WTC11 (cell line): ENCODE data around the gene PLXNA3. TPM values are rescaled to one million over a fixed set of nuclear protein-coding genes. Genes with fewer than 3 reads are reported as not detected.

Experiments
- ATAC-seq: fragments of 200-7000 bp; cut with Tn5 transposase; 2 replicates; pipeline ENCODE4 v1.10.0; 2021; ENCODE audit warnings: mild to moderate bottlenecking, moderate library complexity
- CTCF ChIA-PET: fragments of 300-600 bp; sonication (Branson Sonifier 250); formaldehyde crosslinking; loops from one replicate; lab custom pipeline; 2021; ENCODE audit warnings: antibody characterized with exemption; lab: Charles Lee
- POLR2A ChIA-PET: fragments of 350-600 bp; sonication (Branson Sonifier 250); formaldehyde crosslinking; loops from one replicate; lab custom pipeline; 2021; ENCODE audit warnings: antibody characterized with exemption; lab: Charles Lee
- DNase-seq: peaks from one replicate; pipeline ENCODE4 v3.0.0; 2021; ENCODE audit warnings: low spot score
- H3K27ac Mint-ChIP-seq: 2 replicates; pipeline ENCODE4 v1.8.0; 2021; ENCODE audit warnings: mixed read lengths
- H3K27me3 Mint-ChIP-seq: 2 replicates; pipeline ENCODE4 v1.8.0; 2021; ENCODE audit warnings: low read depth, mild to moderate bottlenecking, moderate library complexity, mixed read lengths
- H3K36me3 Mint-ChIP-seq: 2 replicates; pipeline ENCODE4 v1.8.0; 2021; ENCODE audit warnings: mixed read lengths
- H3K4me1 Mint-ChIP-seq: 2 replicates; pipeline ENCODE4 v1.8.0; 2022; ENCODE audit warnings: mixed read lengths
- H3K4me3 Mint-ChIP-seq: 2 replicates; pipeline ENCODE4 v1.8.0; 2021; ENCODE audit warnings: mild to moderate bottlenecking, moderate library complexity, mixed read lengths
- H3K9me3 Mint-ChIP-seq: 2 replicates; pipeline ENCODE4 v1.8.0; 2021; ENCODE audit warnings: mixed read lengths
- CREB1 ChIP-seq: sonication (generic); formaldehyde crosslinking; IDR thresholded peaks from 2 replicates; pipeline ENCODE4 v1.8.0; 2023; ENCODE audit warnings: mild to moderate bottlenecking, missing genetic modification reagents
- GTF2I ChIP-seq: fragments of 250-450 bp; sonication (Bioruptor Pico); conservative IDR thresholded peaks from 2 replicates; pipeline ENCODE4 v1.4.0; 2021; ENCODE audit warnings: mild to moderate bottlenecking
- MYBL2 ChIP-seq: sonication (generic); formaldehyde crosslinking; IDR thresholded peaks from 2 replicates; pipeline ENCODE4 v1.8.1; 2023; ENCODE audit warnings: mild to moderate bottlenecking, moderate library complexity, missing genetic modification reagents
- NFE2L1 ChIP-seq: sonication (generic); formaldehyde crosslinking; IDR thresholded peaks from 2 replicates; pipeline ENCODE4 v1.8.1; 2023; ENCODE audit warnings: missing genetic modification reagents
- PRRX2 ChIP-seq: fragments of 250-450 bp; sonication (Bioruptor Pico); IDR thresholded peaks from 2 replicates; pipeline ENCODE4 v1.8.0; 2021; ENCODE audit warnings: mild to moderate bottlenecking
- RORB ChIP-seq: fragments of 250-450 bp; sonication (Bioruptor Pico); IDR thresholded peaks from 2 replicates; pipeline ENCODE4 v1.9.0; 2021; ENCODE audit warnings: mild to moderate bottlenecking
- TEAD4 ChIP-seq: sonication (generic); formaldehyde crosslinking; IDR thresholded peaks from 2 replicates; pipeline ENCODE4 v1.8.0; 2022; ENCODE audit warnings: mild to moderate bottlenecking, missing genetic modification reagents
- ZNF232 ChIP-seq: sonication (generic); formaldehyde crosslinking; IDR thresholded peaks from 2 replicates; pipeline ENCODE4 v1.8.0; 2022; ENCODE audit warnings: mild to moderate bottlenecking, missing genetic modification reagents
- ZNF396 ChIP-seq: fragments of 250-450 bp; sonication (Bioruptor Pico); IDR thresholded peaks from 2 replicates; pipeline ENCODE4 v1.8.0; 2021; ENCODE audit warnings: mild to moderate bottlenecking, moderate library complexity, borderline replicate concordance
- ZNF423 ChIP-seq: fragments of 250-450 bp; sonication (Bioruptor Pico); IDR thresholded peaks from 2 replicates; pipeline ENCODE4 v2.1.2; 2022; ENCODE audit warnings: mild to moderate bottlenecking, moderate library complexity
- total RNA-seq: library from RNA; stranded (reverse); gene quantifications from 3 replicates; pipeline ENCODE4 v1.2.3, GENCODE V29; 2021
- TF ChIP-seq, protein P1 (sequence below): sonication (generic); formaldehyde crosslinking; IDR thresholded peaks from 2 replicates; pipeline ENCODE4 v1.8.1; 2023; ENCODE audit warnings: mild to moderate bottlenecking, missing genetic modification reagents, borderline replicate concordance
- TF ChIP-seq, protein P2 (sequence below): sonication (generic); formaldehyde crosslinking; IDR thresholded peaks from 2 replicates; pipeline ENCODE4 v1.8.1; 2022; ENCODE audit warnings: low read depth, missing genetic modification reagents, borderline replicate concordance
- TF ChIP-seq, protein P3 (sequence below): sonication (generic); formaldehyde crosslinking; IDR thresholded peaks from 2 replicates; pipeline ENCODE4 v1.8.0; 2023; ENCODE audit warnings: missing genetic modification reagents
- TF ChIP-seq, protein P4 (sequence below): sonication (generic); formaldehyde crosslinking; IDR thresholded peaks from 2 replicates; pipeline ENCODE4 v1.8.0; 2023; ENCODE audit warnings: mild to moderate bottlenecking, missing genetic modification reagents
- TF ChIP-seq, protein P5 (sequence below): sonication (generic); formaldehyde crosslinking; IDR thresholded peaks from 2 replicates; pipeline ENCODE4 v1.8.1; 2022; ENCODE audit warnings: mild to moderate bottlenecking, moderate library complexity, missing genetic modification reagents
- TF ChIP-seq, protein P6 (sequence below): sonication (generic); formaldehyde crosslinking; IDR thresholded peaks from 2 replicates; pipeline ENCODE4 v1.8.1; 2023; ENCODE audit warnings: mild to moderate bottlenecking, moderate library complexity, missing genetic modification reagents
- TF ChIP-seq, protein P7 (sequence below): sonication (generic); formaldehyde crosslinking; IDR thresholded peaks from 2 replicates; pipeline ENCODE4 v1.8.0; 2022; ENCODE audit warnings: mild to moderate bottlenecking, missing genetic modification reagents
- TF ChIP-seq, protein P8 (sequence below): fragments of 250-450 bp; sonication (Bioruptor Pico); IDR thresholded peaks from 2 replicates; pipeline ENCODE4 v1.9.0; 2021; ENCODE audit warnings: mild to moderate bottlenecking
- TF ChIP-seq, protein P9 (sequence below): sonication (generic); formaldehyde crosslinking; IDR thresholded peaks from 2 replicates; pipeline ENCODE4 v1.8.1; 2022; ENCODE audit warnings: missing genetic modification reagents, borderline replicate concordance

The PLXNA3 gene
- total RNA-seq, 1 experiment from 2014 or later: 26.6 TPM

DNA sequence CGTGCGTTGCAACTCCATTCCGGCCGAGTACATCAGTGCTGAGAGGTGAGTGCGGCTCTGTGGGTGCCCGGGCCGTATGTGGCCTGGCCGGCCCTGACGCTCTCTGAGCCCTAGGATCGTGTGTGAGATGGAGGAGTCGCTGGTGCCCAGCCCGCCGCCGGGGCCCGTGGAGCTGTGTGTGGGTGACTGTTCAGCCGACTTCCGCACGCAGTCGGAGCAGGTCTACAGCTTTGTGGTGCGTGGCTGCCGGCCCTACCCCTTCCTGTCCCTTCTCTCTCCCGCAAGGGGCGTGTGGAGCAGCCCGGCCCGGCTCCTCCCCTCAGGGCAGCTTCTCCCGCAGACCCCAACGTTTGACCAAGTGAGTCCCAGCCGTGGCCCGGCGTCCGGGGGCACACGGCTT lies 8.0 kb downstream of the PLXNA3 start:
- CTCF ChIA-PET: no interaction called here
- H3K27me3 Mint-ChIP-seq: no peaks in the 10 kb centered on the region
- POLR2A ChIA-PET: no interaction called here
- no peak for DNase-seq
- H3K36me3 Mint-ChIP-seq: 0 out of 2 replicates have a peak, but pooled peaks cover 2% of the 10 kb centered on the region
- H3K4me1 Mint-ChIP-seq: no peaks in the 10 kb centered on the region
- H3K9me3 Mint-ChIP-seq: no peaks in the 10 kb centered on the region
- H3K4me3 Mint-ChIP-seq: no peak overlapping the region
- TF ChIP-seq ZNF423 (CRISPR knock-in tag) (no peak), RORB (CRISPR knock-in tag) (no peak), ZNF396 (CRISPR knock-in tag) (no peak), GTF2I (CRISPR knock-in tag) (no peak), PRRX2 (no peak), TEAD4 (no peak), NFE2L1 (no peak)
- TF ChIP-seq, protein P1, sequence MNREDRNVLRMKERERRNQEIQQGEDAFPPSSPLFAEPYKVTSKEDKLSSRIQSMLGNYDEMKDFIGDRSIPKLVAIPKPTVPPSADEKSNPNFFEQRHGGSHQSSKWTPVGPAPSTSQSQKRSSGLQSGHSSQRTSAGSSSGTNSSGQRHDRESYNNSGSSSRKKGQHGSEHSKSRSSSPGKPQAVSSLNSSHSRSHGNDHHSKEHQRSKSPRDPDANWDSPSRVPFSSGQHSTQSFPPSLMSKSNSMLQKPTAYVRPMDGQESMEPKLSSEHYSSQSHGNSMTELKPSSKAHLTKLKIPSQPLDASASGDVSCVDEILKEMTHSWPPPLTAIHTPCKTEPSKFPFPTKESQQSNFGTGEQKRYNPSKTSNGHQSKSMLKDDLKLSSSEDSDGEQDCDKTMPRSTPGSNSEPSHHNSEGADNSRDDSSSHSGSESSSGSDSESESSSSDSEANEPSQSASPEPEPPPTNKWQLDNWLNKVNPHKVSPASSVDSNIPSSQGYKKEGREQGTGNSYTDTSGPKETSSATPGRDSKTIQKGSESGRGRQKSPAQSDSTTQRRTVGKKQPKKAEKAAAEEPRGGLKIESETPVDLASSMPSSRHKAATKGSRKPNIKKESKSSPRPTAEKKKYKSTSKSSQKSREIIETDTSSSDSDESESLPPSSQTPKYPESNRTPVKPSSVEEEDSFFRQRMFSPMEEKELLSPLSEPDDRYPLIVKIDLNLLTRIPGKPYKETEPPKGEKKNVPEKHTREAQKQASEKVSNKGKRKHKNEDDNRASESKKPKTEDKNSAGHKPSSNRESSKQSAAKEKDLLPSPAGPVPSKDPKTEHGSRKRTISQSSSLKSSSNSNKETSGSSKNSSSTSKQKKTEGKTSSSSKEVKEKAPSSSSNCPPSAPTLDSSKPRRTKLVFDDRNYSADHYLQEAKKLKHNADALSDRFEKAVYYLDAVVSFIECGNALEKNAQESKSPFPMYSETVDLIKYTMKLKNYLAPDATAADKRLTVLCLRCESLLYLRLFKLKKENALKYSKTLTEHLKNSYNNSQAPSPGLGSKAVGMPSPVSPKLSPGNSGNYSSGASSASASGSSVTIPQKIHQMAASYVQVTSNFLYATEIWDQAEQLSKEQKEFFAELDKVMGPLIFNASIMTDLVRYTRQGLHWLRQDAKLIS (CRISPR knock-in tag): no peak
- TF ChIP-seq, protein P2, sequence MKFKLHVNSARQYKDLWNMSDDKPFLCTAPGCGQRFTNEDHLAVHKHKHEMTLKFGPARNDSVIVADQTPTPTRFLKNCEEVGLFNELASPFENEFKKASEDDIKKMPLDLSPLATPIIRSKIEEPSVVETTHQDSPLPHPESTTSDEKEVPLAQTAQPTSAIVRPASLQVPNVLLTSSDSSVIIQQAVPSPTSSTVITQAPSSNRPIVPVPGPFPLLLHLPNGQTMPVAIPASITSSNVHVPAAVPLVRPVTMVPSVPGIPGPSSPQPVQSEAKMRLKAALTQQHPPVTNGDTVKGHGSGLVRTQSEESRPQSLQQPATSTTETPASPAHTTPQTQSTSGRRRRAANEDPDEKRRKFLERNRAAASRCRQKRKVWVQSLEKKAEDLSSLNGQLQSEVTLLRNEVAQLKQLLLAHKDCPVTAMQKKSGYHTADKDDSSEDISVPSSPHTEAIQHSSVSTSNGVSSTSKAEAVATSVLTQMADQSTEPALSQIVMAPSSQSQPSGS: no peak
- TF ChIP-seq, protein P3, sequence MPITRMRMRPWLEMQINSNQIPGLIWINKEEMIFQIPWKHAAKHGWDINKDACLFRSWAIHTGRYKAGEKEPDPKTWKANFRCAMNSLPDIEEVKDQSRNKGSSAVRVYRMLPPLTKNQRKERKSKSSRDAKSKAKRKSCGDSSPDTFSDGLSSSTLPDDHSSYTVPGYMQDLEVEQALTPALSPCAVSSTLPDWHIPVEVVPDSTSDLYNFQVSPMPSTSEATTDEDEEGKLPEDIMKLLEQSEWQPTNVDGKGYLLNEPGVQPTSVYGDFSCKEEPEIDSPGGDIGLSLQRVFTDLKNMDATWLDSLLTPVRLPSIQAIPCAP (CRISPR knock-in tag): no peak
- TF ChIP-seq, protein P4, sequence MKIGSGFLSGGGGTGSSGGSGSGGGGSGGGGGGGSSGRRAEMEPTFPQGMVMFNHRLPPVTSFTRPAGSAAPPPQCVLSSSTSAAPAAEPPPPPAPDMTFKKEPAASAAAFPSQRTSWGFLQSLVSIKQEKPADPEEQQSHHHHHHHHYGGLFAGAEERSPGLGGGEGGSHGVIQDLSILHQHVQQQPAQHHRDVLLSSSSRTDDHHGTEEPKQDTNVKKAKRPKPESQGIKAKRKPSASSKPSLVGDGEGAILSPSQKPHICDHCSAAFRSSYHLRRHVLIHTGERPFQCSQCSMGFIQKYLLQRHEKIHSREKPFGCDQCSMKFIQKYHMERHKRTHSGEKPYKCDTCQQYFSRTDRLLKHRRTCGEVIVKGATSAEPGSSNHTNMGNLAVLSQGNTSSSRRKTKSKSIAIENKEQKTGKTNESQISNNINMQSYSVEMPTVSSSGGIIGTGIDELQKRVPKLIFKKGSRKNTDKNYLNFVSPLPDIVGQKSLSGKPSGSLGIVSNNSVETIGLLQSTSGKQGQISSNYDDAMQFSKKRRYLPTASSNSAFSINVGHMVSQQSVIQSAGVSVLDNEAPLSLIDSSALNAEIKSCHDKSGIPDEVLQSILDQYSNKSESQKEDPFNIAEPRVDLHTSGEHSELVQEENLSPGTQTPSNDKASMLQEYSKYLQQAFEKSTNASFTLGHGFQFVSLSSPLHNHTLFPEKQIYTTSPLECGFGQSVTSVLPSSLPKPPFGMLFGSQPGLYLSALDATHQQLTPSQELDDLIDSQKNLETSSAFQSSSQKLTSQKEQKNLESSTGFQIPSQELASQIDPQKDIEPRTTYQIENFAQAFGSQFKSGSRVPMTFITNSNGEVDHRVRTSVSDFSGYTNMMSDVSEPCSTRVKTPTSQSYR (CRISPR knock-in tag): no peak
- TF ChIP-seq, protein P5, sequence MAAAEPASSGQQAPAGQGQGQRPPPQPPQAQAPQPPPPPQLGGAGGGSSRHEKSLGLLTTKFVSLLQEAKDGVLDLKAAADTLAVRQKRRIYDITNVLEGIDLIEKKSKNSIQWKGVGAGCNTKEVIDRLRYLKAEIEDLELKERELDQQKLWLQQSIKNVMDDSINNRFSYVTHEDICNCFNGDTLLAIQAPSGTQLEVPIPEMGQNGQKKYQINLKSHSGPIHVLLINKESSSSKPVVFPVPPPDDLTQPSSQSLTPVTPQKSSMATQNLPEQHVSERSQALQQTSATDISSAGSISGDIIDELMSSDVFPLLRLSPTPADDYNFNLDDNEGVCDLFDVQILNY (CRISPR knock-in tag): no peak
- TF ChIP-seq, protein P6, sequence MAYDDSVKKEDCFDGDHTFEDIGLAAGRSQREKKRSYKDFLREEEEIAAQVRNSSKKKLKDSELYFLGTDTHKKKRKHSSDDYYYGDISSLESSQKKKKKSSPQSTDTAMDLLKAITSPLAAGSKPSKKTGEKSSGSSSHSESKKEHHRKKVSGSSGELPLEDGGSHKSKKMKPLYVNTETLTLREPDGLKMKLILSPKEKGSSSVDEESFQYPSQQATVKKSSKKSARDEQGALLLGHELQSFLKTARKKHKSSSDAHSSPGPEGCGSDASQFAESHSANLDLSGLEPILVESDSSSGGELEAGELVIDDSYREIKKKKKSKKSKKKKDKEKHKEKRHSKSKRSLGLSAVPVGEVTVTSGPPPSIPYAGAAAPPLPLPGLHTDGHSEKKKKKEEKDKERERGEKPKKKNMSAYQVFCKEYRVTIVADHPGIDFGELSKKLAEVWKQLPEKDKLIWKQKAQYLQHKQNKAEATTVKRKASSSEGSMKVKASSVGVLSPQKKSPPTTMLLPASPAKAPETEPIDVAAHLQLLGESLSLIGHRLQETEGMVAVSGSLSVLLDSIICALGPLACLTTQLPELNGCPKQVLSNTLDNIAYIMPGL (CRISPR knock-in tag): no peak
- no peak for ATAC-seq
- no peak overlapping the region for H3K27ac Mint-ChIP-seq

DNA sequence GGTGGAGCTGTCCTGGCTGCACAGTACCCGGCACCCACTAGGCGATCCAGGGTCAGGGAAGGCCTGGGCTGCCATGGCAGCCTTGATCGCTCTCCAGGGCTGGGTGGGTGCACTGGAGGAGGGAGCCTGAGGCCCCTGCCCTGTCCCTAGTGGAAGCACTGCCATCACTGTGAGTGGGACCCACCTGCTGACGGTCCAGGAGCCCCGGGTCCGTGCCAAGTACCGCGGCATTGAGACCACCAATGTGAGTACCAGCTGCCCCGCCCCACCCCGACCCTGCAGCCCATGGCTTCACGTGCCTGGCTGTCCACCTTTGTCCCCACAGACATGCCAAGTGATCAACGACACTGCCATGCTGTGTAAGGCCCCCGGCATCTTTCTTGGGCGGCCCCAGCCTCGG lies 8.8 kb downstream of the PLXNA3 start:
- Mint-ChIP-seq H3K4me3 (no peak overlapping the region), H3K36me3 (0 out of 2 replicates have a peak, but pooled peaks cover 2% of the 10 kb centered on the region), H3K4me1 (no peaks in the 10 kb centered on the region), H3K9me3 (no peaks in the 10 kb centered on the region), H3K27me3 (no peaks in the 10 kb centered on the region), H3K27ac (no peak overlapping the region)
- ATAC-seq (no peak), DNase-seq (no peak)
- ChIA-PET POLR2A (no interaction called here), CTCF (no interaction called here)
- TF ChIP-seq CREB1 (CRISPR knock-in tag) (no peak), MYBL2 (no peak), GTF2I (CRISPR knock-in tag) (no peak), ZNF232 (CRISPR knock-in tag) (no peak)
- TF ChIP-seq, protein P7, sequence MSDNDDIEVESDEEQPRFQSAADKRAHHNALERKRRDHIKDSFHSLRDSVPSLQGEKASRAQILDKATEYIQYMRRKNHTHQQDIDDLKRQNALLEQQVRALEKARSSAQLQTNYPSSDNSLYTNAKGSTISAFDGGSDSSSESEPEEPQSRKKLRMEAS (CRISPR knock-in tag): no peak
- TF ChIP-seq, protein P8, sequence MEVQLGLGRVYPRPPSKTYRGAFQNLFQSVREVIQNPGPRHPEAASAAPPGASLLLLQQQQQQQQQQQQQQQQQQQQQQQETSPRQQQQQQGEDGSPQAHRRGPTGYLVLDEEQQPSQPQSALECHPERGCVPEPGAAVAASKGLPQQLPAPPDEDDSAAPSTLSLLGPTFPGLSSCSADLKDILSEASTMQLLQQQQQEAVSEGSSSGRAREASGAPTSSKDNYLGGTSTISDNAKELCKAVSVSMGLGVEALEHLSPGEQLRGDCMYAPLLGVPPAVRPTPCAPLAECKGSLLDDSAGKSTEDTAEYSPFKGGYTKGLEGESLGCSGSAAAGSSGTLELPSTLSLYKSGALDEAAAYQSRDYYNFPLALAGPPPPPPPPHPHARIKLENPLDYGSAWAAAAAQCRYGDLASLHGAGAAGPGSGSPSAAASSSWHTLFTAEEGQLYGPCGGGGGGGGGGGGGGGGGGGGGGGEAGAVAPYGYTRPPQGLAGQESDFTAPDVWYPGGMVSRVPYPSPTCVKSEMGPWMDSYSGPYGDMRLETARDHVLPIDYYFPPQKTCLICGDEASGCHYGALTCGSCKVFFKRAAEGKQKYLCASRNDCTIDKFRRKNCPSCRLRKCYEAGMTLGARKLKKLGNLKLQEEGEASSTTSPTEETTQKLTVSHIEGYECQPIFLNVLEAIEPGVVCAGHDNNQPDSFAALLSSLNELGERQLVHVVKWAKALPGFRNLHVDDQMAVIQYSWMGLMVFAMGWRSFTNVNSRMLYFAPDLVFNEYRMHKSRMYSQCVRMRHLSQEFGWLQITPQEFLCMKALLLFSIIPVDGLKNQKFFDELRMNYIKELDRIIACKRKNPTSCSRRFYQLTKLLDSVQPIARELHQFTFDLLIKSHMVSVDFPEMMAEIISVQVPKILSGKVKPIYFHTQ (CRISPR knock-in tag): no peak
- TF ChIP-seq, protein P9, sequence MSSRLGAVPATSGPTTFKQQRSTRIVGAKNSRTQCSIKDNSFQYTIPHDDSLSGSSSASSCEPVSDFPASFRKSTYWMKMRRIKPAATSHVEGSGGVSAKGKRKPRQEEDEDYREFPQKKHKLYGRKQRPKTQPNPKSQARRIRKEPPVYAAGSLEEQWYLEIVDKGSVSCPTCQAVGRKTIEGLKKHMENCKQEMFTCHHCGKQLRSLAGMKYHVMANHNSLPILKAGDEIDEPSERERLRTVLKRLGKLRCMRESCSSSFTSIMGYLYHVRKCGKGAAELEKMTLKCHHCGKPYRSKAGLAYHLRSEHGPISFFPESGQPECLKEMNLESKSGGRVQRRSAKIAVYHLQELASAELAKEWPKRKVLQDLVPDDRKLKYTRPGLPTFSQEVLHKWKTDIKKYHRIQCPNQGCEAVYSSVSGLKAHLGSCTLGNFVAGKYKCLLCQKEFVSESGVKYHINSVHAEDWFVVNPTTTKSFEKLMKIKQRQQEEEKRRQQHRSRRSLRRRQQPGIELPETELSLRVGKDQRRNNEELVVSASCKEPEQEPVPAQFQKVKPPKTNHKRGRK (CRISPR knock-in tag): no peak
